ENCODE results near the gene ACTA2.

Gene ACTA2

DNA sequence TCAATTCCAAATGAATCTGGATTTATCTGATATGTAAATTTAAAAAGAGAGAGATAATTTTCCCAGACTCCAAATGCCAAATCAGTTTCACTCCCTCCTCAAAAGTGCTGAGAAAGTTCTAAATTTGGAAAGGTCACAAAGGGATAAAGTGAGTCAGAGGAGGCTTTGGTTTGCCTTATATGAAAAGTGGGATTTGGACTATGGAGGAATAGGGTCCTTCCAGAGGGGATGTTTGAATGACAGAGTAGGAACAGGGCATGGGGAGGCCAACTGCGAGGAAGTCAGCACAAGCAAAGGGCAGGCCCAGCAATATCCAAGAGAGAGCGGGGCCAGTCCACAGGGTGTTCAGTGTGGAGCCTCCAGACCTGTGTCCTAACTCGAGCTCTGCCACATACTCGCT lies 28.2 kb upstream of the ACTA2 start:
- no peak for DNase-seq

DNA sequence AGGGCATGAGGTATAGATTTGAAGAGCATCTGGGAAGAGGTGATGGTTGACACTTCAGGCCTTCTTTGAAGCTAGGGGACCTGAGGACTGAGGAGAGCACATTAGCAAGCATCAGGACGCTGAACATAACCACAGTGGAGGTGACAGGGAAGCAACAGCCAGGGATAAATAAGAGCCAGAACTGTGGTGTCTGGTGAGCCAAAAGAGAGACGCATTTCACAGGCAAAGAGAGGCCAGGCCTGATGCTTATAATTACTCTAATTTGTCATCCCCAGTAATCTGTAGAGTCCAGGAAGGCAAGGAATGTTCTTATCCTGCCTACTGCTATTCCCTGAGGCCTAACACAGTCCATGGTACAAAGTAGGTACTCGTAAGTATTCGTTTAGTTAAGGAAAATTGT lies 27.7 kb upstream of the ACTA2 start:
- DNase-seq = no peak

DNA sequence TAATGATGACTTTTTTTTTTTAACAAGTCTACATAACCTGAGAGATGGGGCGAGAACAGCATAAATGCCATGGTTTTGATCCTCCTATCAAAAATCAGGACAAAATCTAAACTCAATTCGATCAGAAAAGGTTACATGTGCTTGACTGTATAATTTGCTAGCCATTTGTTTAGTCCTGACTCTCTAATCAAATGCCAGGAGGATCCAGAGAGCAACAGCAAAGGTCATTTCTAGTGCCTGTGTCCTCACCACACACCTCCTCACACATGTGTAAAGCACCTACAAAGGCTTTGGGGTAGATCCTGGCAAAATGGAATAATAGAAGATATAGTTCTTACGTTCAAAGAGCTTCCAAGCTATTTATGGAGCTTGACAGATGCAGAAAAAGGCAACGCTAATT lies 27.0 kb upstream of the ACTA2 start:
- no peak for DNase-seq

DNA sequence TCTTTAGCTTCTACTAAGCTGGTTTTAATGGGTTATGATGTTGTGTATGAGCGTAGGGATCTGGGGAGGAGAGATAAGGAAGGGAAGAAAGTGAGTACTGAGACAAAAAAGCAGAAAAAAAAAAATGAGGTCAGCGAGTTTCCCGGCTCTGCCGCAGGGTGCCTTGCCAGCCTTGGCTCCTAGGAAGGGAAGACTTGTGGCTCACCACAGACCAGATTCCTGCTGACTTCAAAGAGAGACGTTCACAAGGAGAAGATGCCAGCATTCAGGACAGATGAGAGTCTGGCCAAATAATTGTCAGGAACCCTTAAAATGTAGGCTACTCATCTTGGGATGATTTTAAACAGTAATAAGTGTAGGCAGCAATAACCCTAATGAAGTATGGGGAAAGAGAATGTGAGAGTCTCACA lies 26.6 kb upstream of the ACTA2 start:
- DNase-seq = no peak

DNA sequence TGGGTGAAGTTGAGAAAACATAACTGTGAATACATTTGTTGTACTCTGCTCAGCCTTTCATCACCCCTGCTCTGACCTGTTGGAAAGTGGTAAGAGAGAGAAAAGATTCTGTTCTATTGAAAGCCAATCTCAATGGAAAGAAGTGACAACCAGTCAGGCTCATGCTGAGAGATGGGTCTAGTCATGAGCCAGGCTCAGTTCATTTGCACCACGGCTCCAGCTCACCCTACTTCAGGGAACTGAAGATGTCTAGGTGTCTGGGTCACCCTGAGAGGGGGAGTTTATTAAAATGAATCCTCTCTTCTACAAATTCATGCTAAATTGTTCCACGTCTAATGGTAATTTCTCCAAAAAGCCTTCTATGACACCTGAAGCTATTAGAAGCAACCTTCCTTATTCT lies 25.9 kb upstream of the ACTA2 start:
- no peak for DNase-seq

DNA sequence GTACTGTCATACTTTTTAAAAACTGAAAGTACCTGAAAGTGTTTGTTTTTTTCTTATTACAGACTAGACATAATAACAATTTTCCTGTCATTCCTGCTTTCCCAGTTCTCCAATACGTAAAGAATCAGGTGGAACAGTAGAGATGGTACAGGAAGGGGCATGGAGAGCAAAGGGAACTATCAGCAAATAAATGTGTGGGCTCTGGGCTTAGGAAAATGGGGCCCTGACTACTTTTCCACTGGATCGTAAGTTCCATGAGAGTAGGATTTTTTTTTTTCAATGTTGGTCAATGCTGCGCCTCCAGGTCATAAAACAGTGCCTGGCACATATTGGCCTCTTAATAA lies 22.8 kb upstream of the ACTA2 start:
- DNase-seq = no peak

DNA sequence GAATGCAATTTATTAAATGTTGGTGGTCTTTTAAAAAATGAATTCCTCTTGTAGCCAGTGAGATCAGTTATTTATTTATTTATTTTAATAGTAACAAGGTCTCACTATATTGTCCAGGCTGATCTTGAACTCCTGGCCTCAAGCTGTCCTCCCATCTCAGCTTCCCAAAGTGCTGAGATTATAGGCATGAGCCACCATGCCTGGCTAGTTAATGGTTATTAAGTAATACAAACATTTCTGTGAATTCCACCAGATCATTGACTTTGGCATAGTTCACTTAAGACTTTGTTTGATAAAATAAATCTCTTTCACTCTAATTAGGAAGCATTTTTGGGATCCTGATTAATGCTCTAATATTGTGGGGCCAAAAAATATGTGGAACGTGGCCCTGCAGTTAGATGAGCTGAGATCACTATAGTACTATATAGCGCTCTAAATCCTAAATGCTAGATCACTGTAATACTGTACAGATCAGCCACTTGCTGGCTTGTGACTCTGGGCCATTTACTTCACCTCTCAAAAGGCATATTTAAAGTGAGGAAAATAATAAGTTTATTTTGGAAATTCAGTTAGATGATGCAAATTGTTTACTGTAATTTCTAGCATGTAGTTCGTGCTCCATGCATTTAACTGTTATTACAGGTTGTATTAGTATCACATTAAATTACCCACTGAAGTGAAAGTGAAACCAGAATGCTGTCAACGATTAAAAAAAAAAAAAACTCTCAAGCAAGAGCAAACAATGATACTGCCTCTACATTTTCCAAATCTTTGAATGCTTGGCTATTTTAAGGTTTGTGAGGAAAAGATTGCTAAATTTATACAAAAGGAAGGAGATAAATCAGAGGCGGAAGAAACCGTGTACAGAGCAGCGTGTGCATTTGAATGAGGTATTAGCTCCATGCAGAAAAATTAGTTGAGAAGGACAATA lies 22.1 kb upstream of the ACTA2 start:
- peak; percentile 47 for DNase-seq

DNA sequence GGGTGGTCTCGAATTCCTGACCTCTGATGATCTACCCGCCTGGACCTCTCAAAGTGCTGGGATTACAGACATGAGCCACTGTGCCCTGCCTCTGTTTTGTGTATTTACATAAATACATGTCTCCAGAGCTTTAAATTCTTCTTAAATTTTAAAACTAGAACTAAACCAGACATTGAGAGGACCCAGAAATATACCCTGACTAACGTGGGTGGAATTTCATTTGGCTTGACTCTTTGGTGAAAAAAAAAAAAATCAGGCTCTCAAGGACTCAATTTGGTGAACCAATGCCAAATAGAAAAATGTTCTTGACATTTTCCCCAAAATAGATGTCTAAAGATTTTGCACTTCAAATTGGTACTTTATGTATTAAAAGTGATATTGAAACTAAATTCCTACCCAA lies 21.4 kb upstream of the ACTA2 start:
- no peak for DNase-seq

DNA sequence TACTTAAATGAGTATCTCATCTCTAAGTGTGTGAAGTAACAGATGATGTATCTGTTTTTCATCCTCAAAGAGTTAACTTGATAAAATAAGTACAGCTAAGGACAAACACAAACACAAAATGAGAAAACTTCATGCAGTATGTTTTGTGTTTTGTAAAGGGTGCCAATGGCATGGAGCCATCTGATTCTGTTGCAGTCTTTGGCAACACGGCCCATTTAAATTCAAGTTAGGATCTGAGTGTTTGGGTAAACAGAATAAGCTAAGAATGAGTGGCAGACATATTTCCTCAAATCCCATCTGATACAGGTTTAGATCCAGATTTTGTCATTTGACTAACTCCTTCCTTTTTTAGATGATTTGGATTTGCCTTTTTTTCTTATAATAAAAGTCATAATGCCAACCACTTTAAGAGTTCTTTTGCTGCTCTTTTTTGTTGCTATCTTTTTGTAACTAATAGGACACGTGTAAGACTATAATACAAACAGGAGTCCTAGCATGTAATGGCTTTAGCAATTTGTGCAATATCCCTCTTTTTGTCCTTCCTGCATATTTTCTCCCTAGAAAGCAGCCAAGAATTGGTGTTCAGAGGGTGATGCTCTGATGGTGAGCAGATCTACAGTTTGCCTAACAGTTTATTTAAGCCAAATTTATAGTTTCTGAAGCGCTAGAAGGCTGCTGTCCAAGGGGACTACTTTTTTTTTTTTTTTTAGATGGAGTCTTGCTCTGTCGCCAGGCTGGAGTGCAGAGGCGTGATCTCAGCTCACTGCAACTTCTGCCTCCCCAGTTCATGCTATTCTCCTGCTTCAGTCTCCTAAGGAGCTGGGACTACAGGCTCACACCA lies 18.9 kb upstream of the ACTA2 start:
- DNase-seq = peak; percentile 5

DNA sequence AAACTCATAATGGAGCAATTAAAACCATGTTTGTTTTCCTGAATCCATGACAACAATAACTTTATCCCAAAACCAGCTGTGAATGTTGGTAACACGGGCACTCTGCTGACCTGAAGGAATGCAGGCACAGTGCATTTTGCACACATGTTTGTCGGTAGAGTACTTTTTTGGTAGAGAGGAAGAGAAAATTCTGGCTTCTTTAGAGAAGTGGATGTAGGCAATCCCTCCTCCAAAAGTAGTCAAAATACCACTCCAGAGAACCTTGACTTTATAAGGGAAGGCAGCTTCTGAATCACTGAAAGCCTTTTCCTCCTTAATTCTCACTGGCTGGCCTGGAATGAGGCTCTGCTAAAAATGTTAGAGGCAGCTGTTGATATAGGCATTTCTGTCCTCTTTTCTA lies 15.8 kb upstream of the ACTA2 start:
- no peak for DNase-seq

DNA sequence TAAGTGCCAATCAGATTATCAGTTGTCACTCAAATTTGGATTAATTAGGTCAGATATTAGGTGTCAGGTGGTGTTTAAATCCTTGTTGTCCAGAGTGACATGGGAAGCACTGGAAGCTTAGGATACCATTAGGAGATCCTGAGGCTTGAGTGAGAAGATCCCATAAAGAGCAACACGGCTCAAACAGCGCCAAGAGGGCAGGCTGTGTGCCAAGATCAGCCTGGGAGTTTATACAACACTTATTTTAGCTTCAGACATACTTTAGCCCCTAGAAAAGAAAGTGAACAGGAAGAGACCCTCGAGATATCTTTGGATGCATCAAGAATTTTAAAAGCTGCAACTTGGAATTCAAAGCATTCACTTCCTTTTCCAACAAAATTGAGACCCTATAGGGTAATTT lies 14.2 kb upstream of the ACTA2 start:
- DNase-seq = no peak

DNA sequence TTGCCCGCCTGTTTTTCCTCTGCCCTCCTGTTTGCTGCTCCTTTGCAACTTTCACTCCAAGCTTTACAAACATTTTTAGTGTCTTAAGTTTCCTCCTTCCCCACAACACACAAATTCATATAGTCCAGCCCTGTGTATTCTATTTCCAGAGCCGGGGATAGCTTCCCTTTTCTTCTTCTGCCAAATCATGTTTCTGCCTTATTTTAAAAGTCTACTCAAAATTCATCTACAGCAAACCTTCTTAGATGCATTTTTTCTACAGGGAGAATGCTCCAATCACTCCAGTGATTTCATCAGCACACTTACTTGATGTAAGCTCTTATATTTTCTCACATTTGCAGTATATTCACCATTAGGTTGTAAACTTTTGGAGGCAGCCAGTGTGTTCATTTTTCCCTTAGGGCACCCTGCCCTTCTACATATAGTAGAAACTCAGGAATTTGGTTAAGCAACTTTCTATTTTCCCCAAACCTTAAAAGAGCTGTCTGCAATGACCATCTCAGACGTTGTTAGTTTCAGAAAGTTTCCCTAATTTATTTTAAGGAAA lies 12.4 kb upstream of the ACTA2 start:
- DNase-seq = no peak

DNA sequence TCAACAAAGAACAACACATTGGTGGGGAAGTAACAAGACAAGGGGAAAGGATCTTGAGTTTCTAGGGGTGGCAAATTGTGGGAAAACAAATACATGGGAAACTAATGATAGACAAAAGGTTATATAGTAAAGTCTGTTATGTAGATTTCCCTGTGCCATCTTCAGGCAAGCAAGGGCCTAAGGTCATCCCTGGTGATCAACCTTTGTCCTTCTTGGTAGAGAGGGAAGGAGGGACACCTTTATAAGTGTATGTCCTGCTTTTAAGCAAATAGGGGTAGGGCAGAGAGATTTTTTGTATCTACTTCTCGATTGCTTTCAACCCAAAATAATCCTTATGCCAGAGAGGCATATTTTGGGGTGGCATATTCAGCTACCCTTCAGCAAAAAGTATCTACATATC lies 11.8 kb upstream of the ACTA2 start:
- DNase-seq = no peak

DNA sequence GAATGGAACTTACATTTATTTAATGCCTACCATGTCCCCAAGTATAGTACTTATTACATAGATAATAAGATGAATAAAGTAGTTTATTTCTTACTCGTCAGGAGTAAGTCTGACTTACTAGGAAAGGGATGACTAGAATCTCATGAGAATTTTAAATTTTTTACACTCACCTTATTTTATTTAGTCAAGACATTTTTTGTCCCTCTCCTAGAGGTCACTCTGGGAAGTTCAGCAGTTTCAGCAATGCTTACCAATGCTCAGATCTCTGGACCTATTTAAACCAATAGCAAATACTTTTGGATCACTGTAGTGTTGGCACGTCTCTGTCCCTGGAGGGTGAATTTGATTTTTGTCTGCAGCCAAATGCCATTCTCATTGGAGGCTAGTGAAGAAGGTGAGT lies 10.7 kb upstream of the ACTA2 start:
- no peak for DNase-seq

DNA sequence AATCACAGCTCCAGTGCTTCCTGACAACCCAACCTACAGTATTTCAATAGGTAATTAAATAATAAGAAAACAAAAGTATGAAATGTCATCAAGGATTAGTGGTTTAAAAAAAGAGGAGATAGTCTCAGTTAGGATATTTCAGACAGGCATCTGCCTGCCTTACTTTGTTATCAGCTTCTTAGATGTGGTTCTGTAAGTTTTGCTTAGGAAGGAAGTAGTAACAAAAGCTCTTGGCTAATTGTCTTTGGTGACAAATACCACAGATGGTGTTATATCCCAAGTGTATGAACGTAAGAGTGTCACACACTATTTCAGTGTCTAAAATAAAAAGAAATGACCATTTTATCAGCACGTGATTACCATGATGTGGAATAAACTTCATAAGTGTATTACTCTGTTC lies 9.8 kb upstream of the ACTA2 start:
- DNase-seq = no peak

DNA sequence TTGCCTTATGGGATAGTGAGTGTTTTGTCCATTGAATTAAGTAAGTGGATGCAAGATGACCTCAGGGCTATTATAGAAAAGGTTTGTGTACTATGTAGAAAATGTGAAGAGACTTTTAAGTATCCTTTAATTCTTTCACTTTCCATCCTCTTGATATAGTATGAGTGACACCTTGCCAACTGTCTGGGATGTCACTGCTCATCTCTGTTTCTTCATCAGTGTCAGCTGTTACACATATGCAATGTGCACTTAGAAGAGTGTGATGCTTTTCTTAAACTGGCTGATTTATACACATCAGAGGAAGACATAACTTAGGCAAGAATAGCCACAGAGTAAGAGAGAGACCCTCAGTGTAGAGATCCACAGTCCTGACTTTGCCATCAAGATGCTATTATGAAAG lies 8.7 kb upstream of the ACTA2 start:
- no peak for DNase-seq

DNA sequence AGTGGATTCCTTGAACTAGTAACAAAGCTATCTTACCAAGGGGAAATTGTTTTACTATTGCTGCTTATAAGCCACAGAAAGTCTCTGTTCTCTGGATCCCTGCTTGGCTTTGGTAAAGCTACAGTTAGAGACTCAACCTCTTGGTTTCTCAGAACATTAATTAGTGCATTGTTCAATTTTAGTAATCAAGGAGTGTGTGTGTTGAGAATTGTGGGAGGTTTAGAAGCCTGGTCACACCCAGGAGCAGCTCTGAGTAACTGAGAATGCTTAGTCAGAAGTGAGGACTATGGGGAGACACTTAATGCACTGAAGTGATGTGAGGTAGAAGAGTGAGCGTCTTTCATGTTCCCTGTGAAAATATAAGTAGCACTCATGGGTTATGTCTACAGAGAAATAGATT lies 8.2 kb upstream of the ACTA2 start:
- no peak for DNase-seq

DNA sequence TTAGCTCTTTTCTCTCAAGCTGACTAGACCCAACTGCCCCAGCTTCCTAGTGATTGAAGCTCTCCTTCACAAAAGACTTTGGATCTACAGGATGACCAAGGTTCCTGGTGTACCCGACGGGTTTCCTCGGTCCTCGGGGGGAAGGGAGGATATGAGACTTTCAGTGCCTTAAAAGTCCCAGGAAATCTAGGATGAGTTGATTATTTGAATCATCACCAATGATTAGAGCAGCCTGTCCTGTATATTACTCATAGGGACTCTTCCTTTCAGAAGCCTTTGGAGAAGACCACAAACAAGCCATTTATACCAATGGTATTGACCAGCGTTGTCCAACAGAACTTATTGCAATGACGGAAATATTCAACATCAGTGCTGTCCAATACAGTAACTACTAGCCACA lies 6.1 kb upstream of the ACTA2 start:
- no peak for DNase-seq

DNA sequence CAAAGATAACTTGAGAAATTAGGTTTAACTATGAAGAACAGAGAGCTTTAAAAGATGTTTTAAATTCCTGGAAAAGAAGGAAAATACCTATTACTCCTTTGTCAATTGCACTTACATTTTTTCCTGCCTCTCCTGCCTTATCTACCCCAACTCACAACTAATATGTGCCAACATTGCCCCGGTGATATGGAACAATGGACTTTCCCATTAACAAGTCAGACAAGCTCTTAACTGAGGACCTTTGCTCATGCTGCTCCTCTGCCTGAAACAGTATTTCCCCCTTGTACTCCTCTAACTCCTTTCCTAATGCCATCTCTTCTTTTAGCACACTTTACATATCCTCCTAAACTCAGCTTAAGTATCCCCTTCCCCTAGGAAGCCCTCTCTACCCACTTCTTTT lies 4.8 kb upstream of the ACTA2 start:
- DNase-seq = no peak

DNA sequence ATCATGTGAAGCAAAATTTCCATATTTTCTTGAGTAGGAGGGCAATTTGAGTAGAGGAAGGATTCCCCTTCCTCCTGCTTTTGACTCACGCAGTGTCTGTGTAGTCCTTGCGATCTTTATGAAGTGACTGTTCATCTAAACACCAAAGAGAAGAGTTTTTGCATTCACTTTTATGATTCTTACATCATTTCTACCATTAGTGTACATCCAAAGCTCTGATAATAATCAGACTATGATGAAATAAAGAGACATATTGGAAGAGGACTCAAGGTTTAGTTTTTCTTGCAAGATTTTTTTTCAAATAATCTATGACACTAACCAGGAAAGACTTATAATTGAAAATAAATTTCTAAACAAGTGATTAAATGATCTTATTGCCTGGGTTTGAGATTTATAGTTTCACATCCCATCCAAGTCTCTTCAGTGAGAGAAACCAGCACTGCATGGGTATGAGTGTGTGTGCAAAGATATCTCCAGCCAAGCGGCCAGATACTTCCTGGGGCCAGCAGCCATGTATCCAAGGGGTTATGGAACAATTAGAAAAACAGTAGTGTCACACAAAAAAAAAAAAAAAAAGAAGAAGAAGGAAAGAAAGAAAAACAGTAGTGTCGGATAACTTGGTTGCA lies 2.0 kb upstream of the ACTA2 start:
- DNase-seq = no peak

DNA sequence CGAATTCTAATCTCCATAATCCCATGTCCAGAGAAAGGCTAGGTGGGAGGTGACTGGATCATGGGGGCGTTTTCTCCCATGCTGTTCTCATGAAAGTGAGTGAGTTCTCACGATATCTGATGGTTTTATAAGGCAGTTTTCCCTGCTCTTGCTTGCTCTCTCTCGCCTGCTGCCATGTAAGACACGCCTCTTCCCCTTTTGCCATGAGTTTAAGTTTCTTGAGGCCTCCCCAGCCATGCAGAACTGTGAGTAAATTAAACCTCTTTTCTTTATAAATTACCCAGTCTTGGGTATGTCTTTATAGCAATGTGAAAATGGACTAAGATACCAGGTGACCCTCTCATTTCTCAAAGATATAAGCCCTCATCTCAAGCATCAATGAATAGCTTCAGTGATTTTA lies 1.1 kb upstream of the ACTA2 start:
- no peak for DNase-seq

DNA sequence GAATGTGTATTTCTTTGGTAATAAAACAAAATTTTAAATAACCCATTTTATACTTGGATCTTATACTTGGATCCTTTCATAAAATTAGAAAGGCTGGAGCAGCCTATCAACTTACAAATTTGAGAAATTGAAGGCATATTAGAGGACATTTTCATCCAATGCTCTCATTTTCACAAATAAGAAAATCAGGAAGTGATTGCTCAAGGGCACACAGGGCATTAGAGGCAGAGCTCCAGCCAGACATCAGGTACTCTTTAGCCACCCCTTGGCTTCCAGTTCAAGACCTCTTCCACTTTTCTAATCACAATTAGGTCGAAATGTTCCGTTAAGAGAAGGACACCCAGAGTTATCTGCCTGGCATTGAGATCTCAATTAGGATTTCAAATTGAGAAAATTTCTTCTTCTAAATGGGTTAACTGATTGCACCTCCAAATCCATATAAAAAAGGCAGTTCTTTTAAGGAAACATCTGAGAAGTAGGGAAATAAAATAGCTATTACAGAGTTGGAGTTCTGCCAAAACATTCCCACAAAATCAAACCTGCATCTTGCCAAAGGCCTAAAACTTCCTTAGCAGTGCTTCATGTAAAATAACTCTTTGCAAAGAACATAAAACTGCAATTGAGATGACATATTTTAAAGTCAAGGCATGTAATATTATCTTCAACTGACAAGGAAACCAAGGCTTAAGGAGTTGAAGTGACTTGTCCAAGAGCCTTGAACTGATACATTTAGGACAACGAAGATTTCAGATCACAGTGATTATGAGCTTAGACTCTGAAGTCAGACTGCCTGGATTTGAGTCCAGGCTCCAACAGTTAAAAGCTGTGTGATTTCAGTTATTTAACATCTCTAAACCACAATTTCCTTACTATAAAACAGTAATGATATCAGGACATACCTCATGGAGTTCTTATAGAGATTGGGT lies 2.4 kb downstream of the ACTA2 start:
- DNase-seq = no peak

DNA sequence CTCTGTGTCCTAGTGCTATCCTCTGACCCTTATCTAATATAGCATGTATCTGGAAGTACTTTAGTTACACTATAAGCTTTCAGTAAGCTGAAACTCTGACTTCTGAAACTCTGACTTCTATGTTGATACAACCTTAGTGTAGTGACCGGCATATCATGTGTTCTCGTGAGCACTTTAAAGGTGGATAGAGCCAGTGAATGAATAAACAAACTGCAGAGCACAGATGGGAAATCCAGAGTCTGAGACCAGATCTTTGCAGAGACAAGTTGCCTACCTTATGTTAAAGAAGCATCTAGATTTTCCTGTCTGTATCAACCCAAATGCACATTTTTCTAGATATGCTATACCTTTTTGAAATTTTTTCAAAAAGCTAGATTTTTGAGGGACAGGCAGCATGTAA lies 3.5 kb downstream of the ACTA2 start:
- DNase-seq = no peak

Measured in NCI-H510A treated with DMSO at 0.1 percent for 48 hours (cell line).